HCT116 (cell line): ENCODE data around the gene ENGASE. TPM values are rescaled to one million over a fixed set of nuclear protein-coding genes. Genes with fewer than 3 reads are reported as not detected.

ENCODE experiments used
- ATAC-seq: fragments of 200-7000 bp; cut with Tn5 transposase; 2 replicates; pipeline ENCODE4 v1.9.1; 2020; ENCODE audit warnings: mild to moderate bottlenecking, moderate library complexity
- BruUV-seq: library from RNA; stranded (reverse); fragments of 400-500 nt; replicated peaks from 2 replicates; lab custom pipeline; 2021; lab: Mats Ljungman, UMichigan
- CTCF ChIA-PET: fragments of 300-600 bp; sonication (Branson Sonifier 250); formaldehyde crosslinking; loops from one replicate; lab custom pipeline; 2021; ENCODE audit warnings: antibody characterized with exemption; lab: Charles Lee
- POLR2A ChIA-PET: fragments of 300-600, 350-600 bp; sonication (Branson Sonifier 250); formaldehyde crosslinking; loops from one replicate; lab custom pipeline; 2021; ENCODE audit warnings: antibody characterized with exemption; lab: Charles Lee
- RAD21 ChIA-PET, 2 experiments: fragments of 300-600 bp; sonication (Branson Sonifier 250); formaldehyde crosslinking; loops; one replicate each; lab custom pipeline; 2023; ENCODE audit warnings: low total read pairs in 2 of 2; ENCODE audit not compliant: uncharacterized antibody in 2 of 2, unreplicated experiment in 2 of 2, low non-redundant PET in 1 of 2; lab: Charles Lee
- DNase-seq: peaks from one replicate; pipeline ENCODE4 v3.0.0-alpha.2; 2010; ENCODE audit warnings: low read depth, low spot score
- H2AFZ ChIP-seq: fragments of 200-600 bp; shearing (Covaris generic), sonication (generic); 2 replicates; pipeline ENCODE4 v1.6.1; 2017; ENCODE audit warnings: low read depth, mixed run types, mixed read lengths, antibody characterized with exemption, low read length; ENCODE audit not compliant: poor library complexity, severe bottlenecking
- H3K27ac ChIP-seq: 2 replicates; pipeline ENCODE4 v1.5.1; 2012; ENCODE audit warnings: low read depth, low read length
- H3K27me3 ChIP-seq: fragments of 200-600 bp; sonication (generic); 2 replicates; pipeline ENCODE4 v1.6.1; 2016; ENCODE audit warnings: mixed run types, low read length, mixed read lengths; ENCODE audit not compliant: insufficient read depth
- H3K36me3 ChIP-seq, 2 experiments: fragments of 200-500 bp in 1 of 2; fragments of 200-600 bp in 1 of 2; sonication (Bioruptor generic) in 1 of 2; sonication (generic) in 1 of 2; 2 replicates each; pipeline versions ENCODE4 v1.5.1 to v1.6.1; 2014 to 2016; ENCODE audit warnings: low read length in 2 of 2, inconsistent platforms in 1 of 2, mixed read lengths in 1 of 2, mixed run types in 1 of 2; ENCODE audit not compliant: insufficient read depth in 2 of 2, control insufficient read depth in 1 of 2
- H3K4me1 ChIP-seq, 2 experiments: fragments of 200-600 bp in 1 of 2; sonication (generic) in 1 of 2; 2 replicates each; pipeline versions ENCODE4 v1.5.1 to v1.6.1; 2012 to 2017; ENCODE audit warnings: low read length in 2 of 2, inconsistent platforms in 1 of 2, mild to moderate bottlenecking in 1 of 2, mixed read lengths in 1 of 2, mixed run types in 1 of 2, moderate library complexity in 1 of 2; ENCODE audit not compliant: insufficient read depth in 2 of 2, control insufficient read depth in 1 of 2
- H3K4me2 ChIP-seq: fragments of 200-600 bp; sonication (generic); 2 replicates; pipeline ENCODE4 v1.6.1; 2017; ENCODE audit warnings: mixed run types, low read length, mixed read lengths
- H3K4me3 ChIP-seq, 2 experiments: fragments of 200-600 bp in 1 of 2; sonication (generic) in 1 of 2; replicated peaks in 1 of 2; 2 replicates each; pipeline ENCODE4 v1.5.1; 2011 to 2016; ENCODE audit warnings: low read length in 2 of 2, control low read depth in 1 of 2, low read depth in 1 of 2, mild to moderate bottlenecking in 1 of 2, mixed read lengths in 1 of 2, mixed run types in 1 of 2
- H3K79me2 ChIP-seq: fragments of 200-600 bp; sonication (generic); 2 replicates; pipeline ENCODE4 v1.6.1; 2017; ENCODE audit warnings: mild to moderate bottlenecking, mixed run types, low read length, moderate library complexity, mixed read lengths; ENCODE audit not compliant: insufficient read depth
- H3K9ac ChIP-seq: fragments of 200-600 bp; sonication (generic); 2 replicates; pipeline ENCODE4 v1.6.1; 2016; ENCODE audit warnings: low read length, mixed read lengths
- H3K9me2 ChIP-seq: fragments of 200-600 bp; sonication (generic), shearing (Covaris generic); 2 replicates; pipeline ENCODE4 v1.6.1; 2017; ENCODE audit warnings: mixed run types, mild to moderate bottlenecking, moderate library complexity; ENCODE audit not compliant: insufficient read depth
- H3K9me3 ChIP-seq, 2 experiments: fragments of 200-500 bp in 1 of 2; fragments of 200-600 bp in 1 of 2; sonication (Bioruptor generic) in 1 of 2; sonication (generic) in 1 of 2; 2 replicates each; pipeline ENCODE4 v1.6.1; 2014 to 2017; ENCODE audit warnings: low read length in 2 of 2, mixed read lengths in 2 of 2, inconsistent platforms in 1 of 2, low read depth in 1 of 2, mild to moderate bottlenecking in 1 of 2, mixed run types in 1 of 2, moderate library complexity in 1 of 2; ENCODE audit not compliant: control insufficient read depth in 1 of 2, insufficient read depth in 1 of 2
- H4K20me1 ChIP-seq: fragments of 200-600 bp; sonication (generic), shearing (Covaris generic); 2 replicates; pipeline ENCODE4 v1.6.1; 2017; ENCODE audit warnings: mixed run types, mild to moderate bottlenecking, moderate library complexity; ENCODE audit not compliant: insufficient read depth
- RAD21 ChIP-seq: IDR thresholded peaks from 2 replicates; pipeline ENCODE4 v1.6.1; 2012; ENCODE audit warnings: low read depth, mild to moderate bottlenecking
- ZNF274 ChIP-seq: fragments of 200-500 bp; sonication (Bioruptor generic); IDR thresholded peaks from 2 replicates; pipeline ENCODE4 v1.6.1; 2014; ENCODE audit warnings: mild to moderate bottlenecking, low read depth, low read length, inconsistent platforms
- intact Hi-C: fragments of 100-400 bp; cut with micrococcal nuclease; formaldehyde crosslinking; loops from 2 replicates; pipeline ENCODE4 v1.10.0; 2022
- total RNA-seq: library from RNA; stranded (reverse); gene quantifications from one replicate; pipeline ENCODE4 v1.2.1, GENCODE V29; 2021; ENCODE audit not compliant: unreplicated experiment
- TF ChIP-seq, protein P1 (sequence below), 3 experiments: fragments of 200-600 bp in 1 of 3; sonication (generic) in 1 of 3; IDR thresholded peaks in 2 of 3; conservative IDR thresholded peaks in 1 of 3; 2 replicates each; pipeline ENCODE4 v1.5.1; 2012 to 2017; ENCODE audit warnings: low read depth in 2 of 3, low read length in 2 of 3, antibody characterized with exemption in 1 of 3, borderline replicate concordance in 1 of 3, control low read depth in 1 of 3, mild to moderate bottlenecking in 1 of 3, mixed read lengths in 1 of 3, mixed run types in 1 of 3, moderate library complexity in 1 of 3; ENCODE audit not compliant: insufficient read depth in 1 of 3

Gene ENGASE
- total RNA-seq, 1 experiment from 2014 or later = 54.2 TPM

DNA sequence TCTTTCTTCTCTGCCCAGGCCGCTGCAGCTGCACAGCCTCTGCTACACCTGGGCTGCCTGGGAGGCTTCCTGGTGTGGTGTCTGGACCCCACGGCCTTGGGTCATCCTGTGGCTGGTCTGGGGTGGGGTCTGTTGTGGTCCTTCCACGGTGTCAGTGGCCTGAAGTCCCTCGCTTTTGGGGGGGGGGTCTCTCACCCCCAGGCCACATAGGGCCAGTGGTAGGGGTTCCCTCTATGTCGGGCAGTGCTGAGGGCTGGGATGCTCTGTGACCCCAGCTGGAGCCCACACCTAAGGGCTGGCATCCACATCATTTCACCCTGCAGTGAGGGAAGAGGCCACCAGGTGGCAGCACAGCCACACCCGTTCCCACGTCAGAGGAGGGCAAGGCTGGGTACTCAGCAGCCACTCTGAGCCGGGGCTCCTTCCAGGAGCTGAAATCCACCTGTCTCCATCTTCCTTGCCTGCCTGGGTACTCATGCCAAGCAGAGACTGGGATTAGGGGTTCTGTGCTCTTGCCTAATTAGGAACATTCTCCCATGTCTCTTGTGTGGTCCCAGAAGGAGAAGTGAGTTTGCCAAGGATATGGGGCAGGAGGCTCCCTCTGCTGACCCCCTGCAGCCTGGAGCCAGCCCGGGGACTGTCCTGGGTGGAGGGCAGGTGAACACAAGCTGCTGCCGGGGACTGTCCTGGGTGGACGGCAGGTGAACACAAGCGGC, 13.0 kb downstream of the ENGASE start:
- TF ChIP-seq RAD21 (peak; percentile 92), ZNF274 (no peak)
- TF ChIP-seq, protein P1, sequence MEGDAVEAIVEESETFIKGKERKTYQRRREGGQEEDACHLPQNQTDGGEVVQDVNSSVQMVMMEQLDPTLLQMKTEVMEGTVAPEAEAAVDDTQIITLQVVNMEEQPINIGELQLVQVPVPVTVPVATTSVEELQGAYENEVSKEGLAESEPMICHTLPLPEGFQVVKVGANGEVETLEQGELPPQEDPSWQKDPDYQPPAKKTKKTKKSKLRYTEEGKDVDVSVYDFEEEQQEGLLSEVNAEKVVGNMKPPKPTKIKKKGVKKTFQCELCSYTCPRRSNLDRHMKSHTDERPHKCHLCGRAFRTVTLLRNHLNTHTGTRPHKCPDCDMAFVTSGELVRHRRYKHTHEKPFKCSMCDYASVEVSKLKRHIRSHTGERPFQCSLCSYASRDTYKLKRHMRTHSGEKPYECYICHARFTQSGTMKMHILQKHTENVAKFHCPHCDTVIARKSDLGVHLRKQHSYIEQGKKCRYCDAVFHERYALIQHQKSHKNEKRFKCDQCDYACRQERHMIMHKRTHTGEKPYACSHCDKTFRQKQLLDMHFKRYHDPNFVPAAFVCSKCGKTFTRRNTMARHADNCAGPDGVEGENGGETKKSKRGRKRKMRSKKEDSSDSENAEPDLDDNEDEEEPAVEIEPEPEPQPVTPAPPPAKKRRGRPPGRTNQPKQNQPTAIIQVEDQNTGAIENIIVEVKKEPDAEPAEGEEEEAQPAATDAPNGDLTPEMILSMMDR (IDR thresholded peaks at IDR 0.05 in 2 of 3, conservative IDR thresholded peaks at IDR 0.05 in 1 of 3; ENCODE audit: borderline replicate concordance in 1 of 3, insufficient read depth in 1 of 3, low read depth in 2 of 3, low read length in 2 of 3) = peak; percentile 88 to 98 (median 96)
- no peak overlapping the region for H3K4me2 ChIP-seq
- H3K27ac ChIP-seq = no peak overlapping the region
- H3K9me3 ChIP-seq = no peaks in the 10 kb centered on the region
- H3K9me2 ChIP-seq = no peaks in the 10 kb centered on the region
- ATAC-seq (peak; percentile 88), DNase-seq (peak; percentile 31)
- no peak overlapping the region for H2AFZ ChIP-seq
- no peaks in the 10 kb centered on the region for H3K27me3 ChIP-seq
- H3K9ac ChIP-seq = no peak overlapping the region
- intact Hi-C loops = loop anchor here (1.0 to 5.0 kb wide), 4 partner anchors 39 to 306 kb away; no protein-coding TSS in a partner anchor
- H3K4me1 ChIP-seq = no peaks in the 10 kb centered on the region
- H3K4me3 ChIP-seq = no peak overlapping the region
- no TSS peak for BruUV-seq
- ChIA-PET CTCF (interaction anchor here (1.0 to 5.4 kb wide), 14 partner anchors 9 to 621 kb away, joined by 4 to 126 read pairs (median 6); partner anchors contain the start of gene ENGASE), POLR2A (interaction anchor here (1.4 kb wide), 1 partner anchor 13 kb away, joined by 4 read pairs; the partner anchor contains the start of gene ENGASE), RAD21 (interaction anchor here (0.7 to 2.4 kb wide), 9 partner anchors 76 to 621 kb away, joined by 3 to 10 read pairs (median 4); no protein-coding TSS in a partner anchor)
- no peaks in the 10 kb centered on the region for H4K20me1 ChIP-seq
- H3K79me2 ChIP-seq = no peaks in the 10 kb centered on the region
- peaks cover 13 to 14% of the 10 kb centered on the region in 2 experiments; a peak in 3 of 4 replicates for H3K36me3 ChIP-seq
